DMS153 treated with DMSO at 0.1 percent for 48 hours (cell line): ENCODE measurements around the gene NRBP1.
"Not testable (repeated sequence)": the region's sequence is repeated elsewhere in the genome, so short reads cannot be mapped to it uniquely, and the experiment has no call there.

Experiments used
- DNase-seq: peaks from one replicate; lab custom pipeline; 2025; ENCODE audit not compliant: unreplicated experiment; lab: John Stamatoyannopoulos, UW

NRBP1 gene

DNA sequence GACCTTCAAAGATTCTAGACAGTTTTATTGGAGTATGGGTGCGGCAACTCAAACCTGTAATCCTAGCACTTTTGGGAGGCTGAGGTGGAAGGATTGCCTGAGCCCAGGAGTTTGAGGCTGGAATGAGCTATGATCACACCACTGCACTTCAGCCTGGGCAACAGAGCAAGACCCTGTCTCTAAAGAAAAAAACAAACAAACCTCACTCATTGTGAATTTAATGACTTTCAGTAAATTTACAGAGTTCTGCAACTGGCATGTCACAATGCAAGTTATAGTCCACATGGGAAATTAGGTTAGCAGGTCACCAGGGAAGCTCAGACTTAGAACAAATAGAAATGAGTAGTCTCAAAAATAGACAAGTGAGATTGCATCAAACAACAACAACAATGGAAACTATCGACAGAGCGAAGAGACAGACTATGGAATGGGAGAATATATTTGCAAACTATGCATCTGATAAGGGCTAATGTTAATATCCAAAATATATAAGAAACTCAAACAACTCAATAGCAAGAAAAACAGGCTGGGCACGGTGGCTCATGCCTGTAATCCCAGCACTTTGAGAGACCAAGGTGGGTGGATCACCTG, 6.7 kb upstream of the NRBP1 start:
- no peak for DNase-seq

GRCh38 chr2:27422958-27423357, 5.5 kb upstream of the NRBP1 start:
- DNase-seq: no peak

DNA sequence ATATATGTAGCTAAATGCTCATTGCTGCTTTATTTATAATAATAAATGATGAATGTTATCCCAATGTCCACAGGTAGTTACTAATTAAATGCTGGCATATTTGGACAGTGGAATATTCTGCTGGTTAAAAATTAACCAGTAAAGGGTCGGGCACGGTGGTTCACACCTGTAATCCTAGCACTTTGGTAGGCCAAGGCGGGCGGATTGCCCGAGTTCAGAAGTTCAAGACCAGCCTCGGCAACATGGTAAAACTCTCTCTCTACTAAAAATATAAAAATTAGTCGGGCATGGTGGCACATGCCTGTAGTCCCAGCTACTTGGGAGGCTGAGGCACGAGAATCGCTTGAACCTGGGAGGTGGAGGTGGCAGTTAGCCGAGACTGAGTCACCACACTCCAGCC, 3.4 kb upstream of the NRBP1 start:
- not testable (repeated sequence) for DNase-seq

GRCh38 chr2:27427863-27428212, 593 bp upstream of the NRBP1 start:
- DNase-seq: no peak

GRCh38 chr2:27428978-27429541, 629 bp downstream of the NRBP1 start:
- peak; percentile 57 for DNase-seq

- no peak for DNase-seq
Observed at GRCh38 chr2:27431395-27431794, 3.0 kb downstream of the NRBP1 start.

DNA sequence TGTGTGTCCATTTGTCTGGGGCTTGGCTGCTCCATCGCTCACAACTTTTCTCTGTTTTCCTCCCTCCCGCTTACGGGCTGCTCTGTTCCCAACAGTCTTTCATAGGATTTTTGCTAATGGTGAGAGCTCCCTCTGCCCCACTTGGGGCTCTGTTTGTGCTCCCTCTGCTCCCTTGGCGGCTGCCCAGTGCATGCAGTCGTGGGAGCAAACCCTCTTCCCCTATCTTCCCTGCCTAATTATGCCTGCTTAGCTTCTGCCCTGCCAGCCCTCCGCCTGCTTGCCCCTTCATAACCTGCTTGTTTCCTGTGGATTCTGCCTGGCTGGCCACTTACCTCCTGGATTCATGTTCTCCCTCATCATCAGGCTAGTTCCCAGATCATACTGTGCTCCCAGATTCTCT, 7.2 kb downstream of the NRBP1 start:
- no peak for DNase-seq

DNA sequence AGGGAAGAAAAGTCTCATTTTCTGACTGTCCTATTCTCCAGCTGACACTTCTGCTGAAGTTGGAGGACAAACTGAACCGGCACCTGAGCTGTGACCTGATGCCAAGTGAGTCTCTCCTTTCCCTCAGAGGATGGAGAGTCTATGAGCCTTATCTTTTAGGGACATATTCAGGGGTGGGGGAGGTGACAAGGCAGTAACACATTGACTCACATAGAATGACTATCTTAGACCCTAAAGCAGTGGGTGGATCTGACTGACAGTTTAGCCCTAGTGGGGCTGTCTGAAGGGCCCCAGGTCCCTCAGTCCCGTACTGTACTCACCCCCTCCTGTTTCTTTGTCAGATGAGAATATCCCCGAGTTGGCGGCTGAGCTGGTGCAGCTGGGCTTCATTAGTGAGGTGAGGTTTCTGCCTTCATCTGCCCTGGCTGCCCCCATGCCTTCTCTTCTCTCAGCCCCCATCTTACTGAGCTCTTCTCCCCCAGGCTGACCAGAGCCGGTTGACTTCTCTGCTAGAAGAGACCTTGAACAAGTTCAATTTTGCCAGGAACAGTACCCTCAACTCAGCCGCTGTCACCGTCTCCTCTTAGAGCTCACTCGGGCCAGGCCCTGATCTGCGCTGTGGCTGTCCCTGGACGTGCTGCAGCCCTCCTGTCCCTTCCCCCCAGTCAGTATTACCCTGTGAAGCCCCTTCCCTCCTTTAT, 12.9 kb downstream of the NRBP1 start:
- no peak for DNase-seq

DNA sequence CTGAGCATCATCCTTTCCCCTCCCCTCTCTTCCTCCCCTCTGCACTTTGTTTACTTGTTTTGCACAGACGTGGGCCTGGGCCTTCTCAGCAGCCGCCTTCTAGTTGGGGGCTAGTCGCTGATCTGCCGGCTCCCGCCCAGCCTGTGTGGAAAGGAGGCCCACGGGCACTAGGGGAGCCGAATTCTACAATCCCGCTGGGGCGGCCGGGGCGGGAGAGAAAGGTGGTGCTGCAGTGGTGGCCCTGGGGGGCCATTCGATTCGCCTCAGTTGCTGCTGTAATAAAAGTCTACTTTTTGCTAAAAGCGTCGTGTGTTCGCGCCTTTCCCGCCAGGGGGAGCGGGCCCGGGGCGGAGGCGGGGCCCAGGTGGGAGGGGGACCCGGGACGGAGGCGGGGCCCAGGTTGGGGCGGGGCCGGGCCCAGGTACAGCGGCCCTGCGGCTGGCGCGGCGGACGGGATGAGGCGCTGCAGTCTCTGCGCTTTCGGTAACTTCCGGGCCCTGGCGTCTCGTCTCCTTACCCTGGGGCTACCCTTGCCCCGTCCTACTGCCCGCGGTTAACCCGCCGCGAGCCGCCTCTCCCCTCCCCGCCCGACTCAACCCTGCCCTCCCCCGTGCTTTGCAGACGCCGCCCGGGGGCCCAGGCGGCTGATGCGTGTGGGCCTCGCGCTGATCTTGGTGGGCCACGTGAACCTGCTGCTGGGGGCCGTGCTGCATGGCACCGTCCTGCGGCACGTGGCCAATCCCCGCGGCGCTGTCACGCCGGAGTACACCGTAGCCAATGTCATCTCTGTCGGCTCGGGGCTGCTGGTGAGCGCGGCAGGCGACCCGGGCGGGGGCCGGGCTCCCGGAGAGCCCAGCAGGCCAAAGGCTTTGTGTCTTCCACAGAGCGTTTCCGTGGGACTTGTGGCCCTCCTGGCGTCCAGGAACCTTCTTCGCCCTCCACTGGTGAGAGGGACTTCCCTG, 13.8 kb downstream of the NRBP1 start, which contains the start of gene KRTCAP3:
Gene KRTCAP3, plus strand, starts transcription at position 424 of the 962 bp plus-strand sequence. Its CDS starts 32 bp downstream, at position 456.
- peak; percentile 45 for DNase-seq

DNA sequence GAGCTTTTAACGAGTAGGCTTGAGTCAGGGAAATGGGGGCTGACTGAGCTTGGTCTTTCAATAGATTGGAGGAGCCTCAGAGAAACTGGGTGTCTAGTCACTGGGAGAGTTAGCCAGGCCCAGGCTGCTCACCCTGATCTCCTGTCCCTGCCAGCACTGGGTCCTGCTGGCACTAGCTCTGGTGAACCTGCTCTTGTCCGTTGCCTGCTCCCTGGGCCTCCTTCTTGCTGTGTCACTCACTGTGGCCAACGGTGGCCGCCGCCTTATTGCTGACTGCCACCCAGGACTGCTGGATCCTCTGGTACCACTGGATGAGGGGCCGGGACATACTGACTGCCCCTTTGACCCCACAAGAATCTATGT, 14.5 kb downstream of the NRBP1 start:
- no peak for DNase-seq

DNA sequence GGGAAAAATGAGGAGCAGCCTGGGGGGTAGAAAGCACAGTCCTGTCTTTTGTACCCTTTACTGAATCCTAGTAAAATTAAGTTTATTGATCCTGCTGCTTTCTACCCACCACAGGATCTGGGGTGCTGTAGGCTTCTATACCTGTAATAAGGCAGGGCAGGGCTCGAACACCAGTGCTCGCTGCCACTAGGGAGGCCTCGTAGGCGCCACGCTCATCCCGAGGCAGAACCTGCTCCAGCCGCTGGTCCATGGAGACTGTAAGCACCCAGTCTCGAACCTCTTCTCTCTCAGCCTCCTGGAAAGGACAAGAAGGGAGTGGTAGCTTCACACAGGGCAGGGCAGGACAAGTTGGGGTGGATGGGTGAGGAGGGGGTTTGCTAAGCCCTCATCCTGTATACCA, 16.7 kb downstream of the NRBP1 start:
- DNase-seq: no peak

DNA sequence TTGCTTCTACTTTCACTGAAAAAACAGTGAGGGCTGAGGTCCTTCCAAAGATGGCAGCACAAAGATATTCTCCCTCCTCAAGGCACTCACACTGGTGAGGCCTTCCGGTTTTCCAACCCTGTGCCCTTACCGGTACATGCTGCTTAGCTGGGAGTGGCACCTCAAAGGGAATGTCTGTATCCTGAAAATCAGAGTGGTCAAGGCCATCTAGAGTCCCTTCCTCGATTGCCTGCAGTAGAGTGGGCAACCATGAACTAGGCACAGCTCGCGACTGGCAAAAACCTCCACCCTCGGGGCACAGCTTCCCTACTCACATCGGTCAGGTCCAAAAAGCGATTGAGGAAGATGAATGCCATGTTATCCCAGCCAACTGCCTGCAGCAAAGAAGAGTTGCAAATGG, 17.2 kb downstream of the NRBP1 start:
- DNase-seq: no peak

DNA sequence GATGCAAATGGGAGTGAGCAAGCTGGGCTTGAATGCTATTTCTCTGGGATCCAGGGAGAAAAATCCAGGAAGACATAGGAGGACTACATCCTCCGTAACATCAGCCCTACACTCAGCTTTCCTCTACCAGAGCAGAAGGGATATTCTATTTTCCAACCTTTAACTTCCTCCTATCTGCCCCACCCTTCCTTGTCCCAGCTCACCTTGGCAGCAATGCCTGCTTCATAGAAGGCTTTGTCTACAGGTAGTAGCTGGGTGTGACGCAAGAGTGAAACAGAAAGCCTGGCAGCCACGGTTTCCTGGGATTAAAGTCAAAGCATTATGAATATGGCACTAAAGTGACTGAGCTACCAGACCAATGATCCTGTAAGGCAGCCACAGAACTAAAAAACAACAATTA, 17.6 kb downstream of the NRBP1 start:
- peak; percentile 67 for DNase-seq

GRCh38 chr2:27448381-27448780, 19.9 kb downstream of the NRBP1 start:
- no peak for DNase-seq

DNA sequence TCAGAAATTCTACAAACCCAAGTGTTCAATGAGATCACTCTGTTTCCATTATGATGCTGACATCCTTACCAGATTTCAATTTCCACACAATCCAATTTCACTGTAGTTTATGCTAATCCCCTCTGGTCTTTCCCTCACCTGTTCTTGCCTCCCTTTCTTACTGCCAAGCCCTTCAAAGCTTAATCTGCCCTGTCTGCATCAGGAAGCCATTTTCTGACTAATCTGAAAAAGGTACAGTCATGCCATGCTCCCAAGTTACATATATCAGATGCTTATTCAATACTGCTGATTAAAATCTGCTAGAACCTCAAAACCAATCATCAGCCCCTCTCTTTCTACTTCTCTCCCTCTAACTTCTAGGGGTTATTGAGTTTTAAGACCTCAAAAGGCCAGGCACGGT, 22.7 kb downstream of the NRBP1 start:
- no peak for DNase-seq

DNA sequence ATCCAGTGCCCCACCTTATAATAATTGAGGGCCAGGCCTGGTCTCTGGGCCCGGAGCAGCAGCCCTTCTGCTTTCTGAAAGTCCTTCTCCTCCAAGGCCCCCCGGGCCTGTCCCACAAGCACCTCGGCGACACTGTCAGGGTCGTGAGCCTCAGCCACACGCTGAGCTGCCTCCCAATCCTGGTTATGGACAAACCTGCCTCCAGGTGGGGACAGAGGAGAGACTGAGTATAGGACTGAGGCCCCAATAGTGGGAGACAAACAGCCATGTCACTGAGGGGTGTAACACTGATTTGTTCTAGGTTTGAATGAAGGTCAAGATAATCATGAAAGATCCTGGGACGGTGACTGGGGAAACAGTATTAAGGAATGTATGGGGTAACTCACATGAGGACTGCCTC, 25.5 kb downstream of the NRBP1 start:
- DNase-seq: no peak

- DNase-seq: no peak
Observed at GRCh38 chr2:27461118-27461517, 32.7 kb downstream of the NRBP1 start.

GRCh38 chr2:27464443-27464842, 36.0 kb downstream of the NRBP1 start:
- no peak for DNase-seq

DNA sequence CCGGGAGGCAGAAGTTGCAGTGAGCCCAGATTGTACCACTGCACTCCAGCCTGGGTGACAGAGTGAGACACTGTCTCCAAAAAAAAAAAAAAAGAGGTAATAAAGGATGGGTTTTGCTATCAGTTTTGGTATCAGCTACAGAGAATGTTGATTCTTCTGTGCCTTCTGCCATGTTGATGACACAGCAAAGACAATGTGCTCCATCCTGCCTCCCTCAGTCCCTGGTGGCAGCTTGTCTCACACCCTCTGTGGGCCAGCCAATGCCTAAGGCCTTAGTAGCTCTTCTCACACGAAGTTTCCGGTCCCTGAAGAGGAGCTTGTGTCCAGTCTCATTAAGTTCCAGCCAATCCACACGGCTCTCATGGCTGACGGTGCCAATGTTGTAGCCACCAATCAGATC, 43.5 kb downstream of the NRBP1 start:
- no peak for DNase-seq

- no peak for DNase-seq
Observed at GRCh38 chr2:27485496-27485895, 57.1 kb downstream of the NRBP1 start.

- DNase-seq: no peak
Observed at GRCh38 chr2:27489118-27489497, 60.7 kb downstream of the NRBP1 start.
